ENCODE results near the gene IFNAR1.

DNA sequence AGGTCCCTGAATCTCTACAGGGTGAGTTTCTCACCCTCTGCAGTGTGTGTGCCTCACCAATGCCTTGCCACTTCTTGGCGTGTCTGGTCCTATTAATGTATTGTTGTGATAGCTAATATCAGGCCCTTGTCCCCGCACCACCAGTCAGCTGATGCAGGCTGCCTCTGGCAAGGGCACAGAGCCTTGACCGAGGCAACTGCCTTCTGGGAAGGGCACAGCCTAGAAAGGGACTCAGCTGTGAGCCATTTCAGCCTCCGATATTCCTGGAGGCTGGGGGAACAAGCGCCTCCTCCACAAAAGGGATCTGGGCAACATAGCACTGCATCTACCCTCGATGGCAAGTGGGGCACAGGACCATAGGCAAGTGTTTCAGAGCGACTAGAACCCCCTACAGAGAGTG, 31.6 kb upstream of the IFNAR1 start:
- TF ChIP-seq POLR2A (IDR thresholded peaks at IDR 0.05; ENCODE audit: control extremely low read depth in 1 of 2, low read depth in 2 of 2, low read length in 2 of 2), result no peak
- no peak for TF ChIP-seq ASH2L (IDR thresholded peaks at IDR 0.05; ENCODE audit: low read length)
- no peak for TF ChIP-seq JUND (IDR thresholded peaks at IDR 0.05; ENCODE audit: low read length)
- no peak for TF ChIP-seq GTF2F1 (IDR thresholded peaks at IDR 0.05; ENCODE audit: borderline replicate concordance, low read depth, low read length)
- TF ChIP-seq POU5F1 (IDR thresholded peaks at IDR 0.05; ENCODE audit: low read depth, low read length), result no peak
- TF ChIP-seq, protein P1, sequence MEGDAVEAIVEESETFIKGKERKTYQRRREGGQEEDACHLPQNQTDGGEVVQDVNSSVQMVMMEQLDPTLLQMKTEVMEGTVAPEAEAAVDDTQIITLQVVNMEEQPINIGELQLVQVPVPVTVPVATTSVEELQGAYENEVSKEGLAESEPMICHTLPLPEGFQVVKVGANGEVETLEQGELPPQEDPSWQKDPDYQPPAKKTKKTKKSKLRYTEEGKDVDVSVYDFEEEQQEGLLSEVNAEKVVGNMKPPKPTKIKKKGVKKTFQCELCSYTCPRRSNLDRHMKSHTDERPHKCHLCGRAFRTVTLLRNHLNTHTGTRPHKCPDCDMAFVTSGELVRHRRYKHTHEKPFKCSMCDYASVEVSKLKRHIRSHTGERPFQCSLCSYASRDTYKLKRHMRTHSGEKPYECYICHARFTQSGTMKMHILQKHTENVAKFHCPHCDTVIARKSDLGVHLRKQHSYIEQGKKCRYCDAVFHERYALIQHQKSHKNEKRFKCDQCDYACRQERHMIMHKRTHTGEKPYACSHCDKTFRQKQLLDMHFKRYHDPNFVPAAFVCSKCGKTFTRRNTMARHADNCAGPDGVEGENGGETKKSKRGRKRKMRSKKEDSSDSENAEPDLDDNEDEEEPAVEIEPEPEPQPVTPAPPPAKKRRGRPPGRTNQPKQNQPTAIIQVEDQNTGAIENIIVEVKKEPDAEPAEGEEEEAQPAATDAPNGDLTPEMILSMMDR (IDR thresholded peaks at IDR 0.05; ENCODE audit: control extremely low read depth in 1 of 3, insufficient read depth in 1 of 3, low read depth in 1 of 3, low read length in 3 of 3), result no peak
- TF ChIP-seq ZNF274 (IDR thresholded peaks at IDR 0.05; ENCODE audit: borderline replicate concordance, extremely low read depth, low read length), result no peak
- no peak for TF ChIP-seq EZH2 (IDR thresholded peaks at IDR 0.05; ENCODE audit: low read depth, low read length, severe bottlenecking)
- TF ChIP-seq HDAC6 (IDR thresholded peaks at IDR 0.05; ENCODE audit: low read depth, low read length), result no peak
- TF ChIP-seq GABPA (IDR thresholded peaks at IDR 0.05; ENCODE audit: borderline replicate concordance, insufficient read depth, low read length), result no peak
